HEK293 (cell line): ENCODE measurements around the gene KRT7.

ENCODE experiments used
- CTCF ChIP-seq: fragments of 450-650 bp; formaldehyde crosslinking; IDR thresholded peaks from 2 replicates; pipeline ENCODE4 v1.5.1; 2016; ENCODE audit warnings: missing biosample characterization, missing genetic modification characterization
- PATZ1 ChIP-seq: fragments of 450-650 bp; formaldehyde crosslinking; IDR thresholded peaks from 2 replicates; pipeline ENCODE4 v1.5.1; 2016; ENCODE audit warnings: missing biosample characterization, missing genetic modification characterization
- PRDM6 ChIP-seq: fragments of 450-650 bp; formaldehyde crosslinking; IDR thresholded peaks from 2 replicates; pipeline ENCODE4 v1.5.1; 2017; ENCODE audit warnings: missing biosample characterization, missing genetic modification characterization
- TCF7L2 ChIP-seq: IDR thresholded peaks from 2 replicates; pipeline ENCODE4 v1.6.1; 2011; ENCODE audit warnings: low read depth, mild to moderate bottlenecking, inconsistent platforms, low read length, moderate library complexity, borderline replicate concordance
- ZNF248 ChIP-seq: fragments of 450-650 bp; formaldehyde crosslinking; IDR thresholded peaks from 2 replicates; pipeline ENCODE4 v1.5.1; 2017; ENCODE audit warnings: missing biosample characterization, missing genetic modification characterization
- ZNF580 ChIP-seq: fragments of 450-650 bp; formaldehyde crosslinking; IDR thresholded peaks from 2 replicates; pipeline ENCODE4 v1.5.1; 2016; ENCODE audit warnings: missing biosample characterization, missing genetic modification characterization
- ZNF623 ChIP-seq: fragments of 450-650 bp; formaldehyde crosslinking; IDR thresholded peaks from 2 replicates; pipeline ENCODE4 v1.5.1; 2016; ENCODE audit warnings: missing biosample characterization, missing genetic modification characterization
- ZNF670 ChIP-seq: fragments of 450-650 bp; formaldehyde crosslinking; IDR thresholded peaks from 2 replicates; pipeline ENCODE4 v1.5.1; 2016; ENCODE audit warnings: missing biosample characterization, missing genetic modification characterization, low read depth
- ZNF692 ChIP-seq: fragments of 450-650 bp; formaldehyde crosslinking; IDR thresholded peaks from 2 replicates; pipeline ENCODE4 v1.5.1; 2016; ENCODE audit warnings: missing biosample characterization, missing genetic modification characterization
- ZNF791 ChIP-seq: fragments of 450-650 bp; formaldehyde crosslinking; IDR thresholded peaks from 2 replicates; pipeline ENCODE4 v1.5.1; 2016; ENCODE audit warnings: missing biosample characterization, missing genetic modification characterization
- ZNF830 ChIP-seq: fragments of 450-650 bp; IDR thresholded peaks from 2 replicates; pipeline ENCODE4 v1.5.0; 2018; ENCODE audit warnings: missing biosample characterization, missing genetic modification characterization, low read depth, mild to moderate bottlenecking, moderate library complexity

- TF ChIP-seq ZNF830 (tag by site-specific recombination) = no peak
- TF ChIP-seq CTCF (tag by site-specific recombination) = no peak
- no peak for TF ChIP-seq ZNF692 (tag by site-specific recombination)
- no peak for TF ChIP-seq PATZ1 (tag by site-specific recombination)
- TF ChIP-seq ZNF623 (tag by site-specific recombination) = no peak
- no peak for TF ChIP-seq ZNF670
- no peak for TF ChIP-seq TCF7L2
- TF ChIP-seq PRDM6 (tag by site-specific recombination) = no peak
- no peak for TF ChIP-seq ZNF580
- TF ChIP-seq ZNF248 (tag by site-specific recombination) = no peak
- no peak for TF ChIP-seq ZNF791 (tag by site-specific recombination)
Measured at GRCh38 chr12:52204931-52205505, 28.0 kb upstream of the KRT7 start.
